ENCODE results near the gene SRSF11. TPM values are rescaled to one million over a fixed set of nuclear protein-coding genes. Genes with fewer than 3 reads are reported as not detected.

The SRSF11 gene
- total RNA-seq, 4 donors from 2014 or later, result 53.5 to 171 (median 83.2) TPM

- intact Hi-C loops (cut with DNase I), result no loop called here
- no peak for TF ChIP-seq POLR2A (IDR thresholded peaks at IDR 0.05)
- TF ChIP-seq, protein P1, sequence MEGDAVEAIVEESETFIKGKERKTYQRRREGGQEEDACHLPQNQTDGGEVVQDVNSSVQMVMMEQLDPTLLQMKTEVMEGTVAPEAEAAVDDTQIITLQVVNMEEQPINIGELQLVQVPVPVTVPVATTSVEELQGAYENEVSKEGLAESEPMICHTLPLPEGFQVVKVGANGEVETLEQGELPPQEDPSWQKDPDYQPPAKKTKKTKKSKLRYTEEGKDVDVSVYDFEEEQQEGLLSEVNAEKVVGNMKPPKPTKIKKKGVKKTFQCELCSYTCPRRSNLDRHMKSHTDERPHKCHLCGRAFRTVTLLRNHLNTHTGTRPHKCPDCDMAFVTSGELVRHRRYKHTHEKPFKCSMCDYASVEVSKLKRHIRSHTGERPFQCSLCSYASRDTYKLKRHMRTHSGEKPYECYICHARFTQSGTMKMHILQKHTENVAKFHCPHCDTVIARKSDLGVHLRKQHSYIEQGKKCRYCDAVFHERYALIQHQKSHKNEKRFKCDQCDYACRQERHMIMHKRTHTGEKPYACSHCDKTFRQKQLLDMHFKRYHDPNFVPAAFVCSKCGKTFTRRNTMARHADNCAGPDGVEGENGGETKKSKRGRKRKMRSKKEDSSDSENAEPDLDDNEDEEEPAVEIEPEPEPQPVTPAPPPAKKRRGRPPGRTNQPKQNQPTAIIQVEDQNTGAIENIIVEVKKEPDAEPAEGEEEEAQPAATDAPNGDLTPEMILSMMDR (IDR thresholded peaks at IDR 0.05), result no peak
- H3K4me1 ChIP-seq, result peaks cover 0 to 15% (median 0%) of the 10 kb centered on the region in 3 donors
- H3K4me3 ChIP-seq, result no peak overlapping the region
- no peaks in the 10 kb centered on the region for H3K9me3 ChIP-seq
- WGBS, 2 donors, result 41 to 47% methylated on average over 2 of the region's 2 CpGs
- H3K27ac ChIP-seq, result peak overlapping the region in 1 of 4 donors; percentile 22
- no peak for DNase-seq
- peaks cover 0 to 49% (median 0%) of the 10 kb centered on the region in 3 donors for H3K36me3 ChIP-seq
- H3K27me3 ChIP-seq, result no peaks in the 10 kb centered on the region
Observed at GRCh38 chr1:70284366-70284765, 63.2 kb downstream of the SRSF11 start.

- Histone ChIP-seq H3K4me1 (peaks cover 0 to 15% (median 0%) of the 10 kb centered on the region in 3 donors), H3K4me3 (no peak overlapping the region), H3K36me3 (peaks cover 0 to 52% (median 0%) of the 10 kb centered on the region in 3 donors), H3K9me3 (no peaks in the 10 kb centered on the region), H3K27me3 (no peaks in the 10 kb centered on the region), H3K27ac (no peak overlapping the region)
- TF ChIP-seq, protein P1 (IDR thresholded peaks at IDR 0.05), result no peak
- no peak for TF ChIP-seq POLR2A (IDR thresholded peaks at IDR 0.05)
- intact Hi-C loops (cut with DNase I), result no loop called here
- DNase-seq, result no peak
- 83 to 92% methylated on average over 5 of the region's 5 CpGs for WGBS, 2 donors
Observed at GRCh38 chr1:70286453-70286852, 65.3 kb downstream of the SRSF11 start.

- Histone ChIP-seq H3K9me3 (no peaks in the 10 kb centered on the region), H3K4me3 (no peak overlapping the region), H3K36me3 (peaks cover 0 to 58% (median 0%) of the 10 kb centered on the region in 3 donors), H3K27me3 (no peaks in the 10 kb centered on the region), H3K27ac (no peak overlapping the region), H3K4me1 (peaks cover 0 to 15% (median 0%) of the 10 kb centered on the region in 3 donors)
- no peak for TF ChIP-seq POLR2A (IDR thresholded peaks at IDR 0.05)
- TF ChIP-seq, protein P1 (IDR thresholded peaks at IDR 0.05), result no peak
- DNase-seq, result no peak
- intact Hi-C loops (cut with DNase I), result no loop called here
Observed at GRCh38 chr1:70288166-70288565, 67.0 kb downstream of the SRSF11 start.

DNA sequence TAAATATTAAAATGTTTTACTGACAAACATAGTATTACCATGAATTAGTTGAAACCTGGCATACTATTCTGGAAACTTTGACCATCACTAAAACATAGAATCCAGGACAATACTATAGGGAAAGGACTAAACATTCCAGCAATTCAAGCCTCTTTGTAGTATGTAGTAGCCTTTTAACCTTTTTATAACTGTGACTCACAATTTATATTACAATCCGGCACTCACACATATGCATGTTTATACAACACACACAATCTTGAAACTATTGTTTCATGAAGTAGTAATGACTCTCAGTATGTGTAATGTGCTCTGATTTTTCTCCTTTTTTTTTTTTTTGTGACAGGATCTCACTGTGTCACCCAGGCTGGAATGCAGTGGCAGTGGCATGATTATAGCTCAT is 69.0 kb downstream of the SRSF11 start:
- Histone ChIP-seq H3K36me3 (peaks cover 0 to 79% (median 0%) of the 10 kb centered on the region in 3 donors), H3K27ac (no peak overlapping the region), H3K4me3 (no peak overlapping the region), H3K4me1 (peaks cover 0 to 2% (median 0%) of the 10 kb centered on the region in 3 donors), H3K27me3 (no peaks in the 10 kb centered on the region), H3K9me3 (no peaks in the 10 kb centered on the region)
- intact Hi-C loops (cut with DNase I), result no loop called here
- no peak for DNase-seq
- TF ChIP-seq, protein P1 (IDR thresholded peaks at IDR 0.05), result no peak
- no peak for TF ChIP-seq POLR2A (IDR thresholded peaks at IDR 0.05)
- 53 to 60% methylated on average over 1 of the region's 1 CpG for WGBS, 2 donors

- no peaks in the 10 kb centered on the region for H3K27me3 ChIP-seq
- intact Hi-C loops (cut with DNase I), result no loop called here
Observed at GRCh38 chr1:70293186-70293843, 72.1 kb downstream of the SRSF11 start.

More at GRCh38 chr1:70293186-70293843, 72.1 kb downstream of the SRSF11 start:
- Histone ChIP-seq H3K9me3 (no peaks in the 10 kb centered on the region), H3K4me3 (no peak overlapping the region), H3K4me1 (no peaks in the 10 kb centered on the region), H3K36me3 (peaks cover 0 to 82% (median 0%) of the 10 kb centered on the region in 3 donors), H3K27ac (no peak overlapping the region)
- TF ChIP-seq, protein P1 (IDR thresholded peaks at IDR 0.05), result no peak
- TF ChIP-seq POLR2A (IDR thresholded peaks at IDR 0.05), result no peak
- no peak for DNase-seq

Measured in esophagus squamous epithelium (tissue), 5 donors.